SU-DHL-6 (cell line): ENCODE data around the gene THSD7B.

ENCODE experiments used
- CTCF ChIP-seq: fragments of 200-600 bp; sonication (generic); IDR thresholded peaks from one replicate; pipeline ENCODE4 v1.5.1; 2017; ENCODE audit warnings: antibody characterized with exemption, mild to moderate bottlenecking, low read length, moderate library complexity; ENCODE audit not compliant: insufficient read depth, poor library complexity, severe bottlenecking
- EZH2phosphoT487 ChIP-seq: fragments of 200-600 bp; sonication (generic), shearing (Covaris generic); conservative IDR thresholded peaks from 2 replicates; pipeline ENCODE4 v1.6.1; 2018; ENCODE audit warnings: mild to moderate bottlenecking, antibody characterized with exemption, low read length, moderate library complexity, mixed read lengths

- TF ChIP-seq CTCF, result no peak
- no peak for TF ChIP-seq EZH2phosphoT487
Measured at GRCh38 chr2:137383391-137383790, 618.0 kb downstream of the THSD7B start.
